Esophagus squamous epithelium (tissue), 5 donors: ENCODE measurements around the gene PRKN. TPM values are rescaled to one million over a fixed set of nuclear protein-coding genes. Genes with fewer than 3 reads are reported as not detected.

Experiments used
- DNase-seq: peaks from one replicate; lab custom pipeline; 2025; lab: John Stamatoyannopoulos, UW
- H3K27ac ChIP-seq, 4 donors: fragments of 200-600 bp; sonication (generic); one replicate each; pipeline ENCODE4 v1.5.1; 2016 to 2019; ENCODE audit warnings: mild to moderate bottlenecking in 1 of 4
- H3K27me3 ChIP-seq, 4 donors: fragments of 200-600 bp; sonication (generic); 1 replicate in 3 of 4; 2 replicates in 1 of 4; pipeline versions ENCODE4 v1.5.1 to v1.6.0; 2017 to 2021; ENCODE audit warnings: antibody characterized with exemption in 1 of 4
- H3K36me3 ChIP-seq, 3 donors: fragments of 200-600 bp; sonication (generic); one replicate each; pipeline ENCODE4 v1.5.1; 2016 to 2019
- H3K4me1 ChIP-seq, 3 donors: fragments of 200-600 bp; sonication (generic); one replicate each; pipeline ENCODE4 v1.5.1; 2017 to 2019
- H3K4me3 ChIP-seq, 4 donors: fragments of 200-600 bp; sonication (generic); 1 replicate in 3 of 4; 2 replicates in 1 of 4; pipeline ENCODE4 v1.5.1; 2016 to 2019; ENCODE audit warnings: mild to moderate bottlenecking in 2 of 4, moderate library complexity in 1 of 4
- H3K9me3 ChIP-seq, 3 donors: fragments of 200-600 bp; sonication (generic); one replicate each; pipeline ENCODE4 v1.5.1; 2016 to 2019
- CTCF ChIP-seq, 6 experiments: fragments of 450-650 bp in 4 of 6; fragments of 200-600 bp in 2 of 6; sonication (generic) in 2 of 6; IDR thresholded peaks; one replicate each; pipeline ENCODE4 v1.5.1; 2016 to 2019; ENCODE audit warnings: antibody characterized with exemption in 6 of 6, mild to moderate bottlenecking in 4 of 6, moderate library complexity in 4 of 6
- POLR2A ChIP-seq, 4 donors: fragments of 450-650 bp; IDR thresholded peaks; one replicate each; pipeline ENCODE4 v1.6.1; 2017; ENCODE audit warnings: antibody characterized with exemption in 4 of 4, mild to moderate bottlenecking in 4 of 4, moderate library complexity in 3 of 4
- WGBS, 2 donors: methylation state at CpG; one replicate each; pipeline ENCODE4 v1.1.5; 2018; 5-methylcytosine and 5-hydroxymethylcytosine counted together
- intact Hi-C: fragments of 100-400 bp; cut with DNase I; formaldehyde crosslinking; loops from one replicate; pipeline ENCODE4 v1.15.0; 2022
- total RNA-seq, 4 donors: library from RNA; depleted of rRNA; stranded (reverse); fragments of >200 nt; gene quantifications; one replicate each; pipeline ENCODE4 v1.1.0, GENCODE V29; 2016
- donor health status: DM: yes; HTN: yes; CAD: no.

The PRKN gene
- total RNA-seq, 4 donors from 2014 or later = 0.70 to 5.5 (median 2.2) TPM

GRCh38 chr6:161346717-161347116 lies 1380.8 kb downstream of the PRKN start:
- 73 to 83% methylated on average over 3 of the region's 3 CpGs for WGBS, 2 donors
- no peak for TF ChIP-seq POLR2A (IDR thresholded peaks at IDR 0.05)
- no peak for TF ChIP-seq CTCF (IDR thresholded peaks at IDR 0.05)
- no peaks in the 10 kb centered on the region for H3K9me3 ChIP-seq

GRCh38 chr6:161344626-161345025 lies 1382.9 kb downstream of the PRKN start:
- Histone ChIP-seq H3K4me1 (no peaks in the 10 kb centered on the region), H3K9me3 (no peaks in the 10 kb centered on the region), H3K27ac (no peak overlapping the region), H3K36me3 (no peaks in the 10 kb centered on the region), H3K27me3 (no peaks in the 10 kb centered on the region), H3K4me3 (no peak overlapping the region)
- TF ChIP-seq CTCF (IDR thresholded peaks at IDR 0.05) = no peak
- no peak for TF ChIP-seq POLR2A (IDR thresholded peaks at IDR 0.05)
- no peak for DNase-seq
- WGBS, 2 donors = 78 to 89% methylated on average over 3 of the region's 3 CpGs
- intact Hi-C loops = no loop called here

More at GRCh38 chr6:161346717-161347116, 1380.8 kb downstream of the PRKN start:
- no peak overlapping the region for H3K27ac ChIP-seq
- H3K4me1 ChIP-seq = no peaks in the 10 kb centered on the region
- no peak overlapping the region for H3K4me3 ChIP-seq
- intact Hi-C loops = no loop called here
- H3K36me3 ChIP-seq = no peaks in the 10 kb centered on the region
- no peaks in the 10 kb centered on the region for H3K27me3 ChIP-seq
- no peak for DNase-seq

GRCh38 chr6:161342039-161342438 lies 1385.5 kb downstream of the PRKN start:
- no peak overlapping the region for H3K27ac ChIP-seq
- intact Hi-C loops = no loop called here
- TF ChIP-seq POLR2A (IDR thresholded peaks at IDR 0.05) = no peak
- no peak for TF ChIP-seq CTCF (IDR thresholded peaks at IDR 0.05)
- H3K4me1 ChIP-seq = no peaks in the 10 kb centered on the region
- H3K9me3 ChIP-seq = no peaks in the 10 kb centered on the region
- H3K36me3 ChIP-seq = no peaks in the 10 kb centered on the region
- DNase-seq = no peak
- WGBS, 2 donors = 56 to 77% methylated on average over 3 of the region's 3 CpGs
- no peaks in the 10 kb centered on the region for H3K27me3 ChIP-seq
- H3K4me3 ChIP-seq = no peak overlapping the region

GRCh38 chr6:161341638-161342037 lies 1385.9 kb downstream of the PRKN start:
- no peak overlapping the region for H3K27ac ChIP-seq
- no peaks in the 10 kb centered on the region for H3K4me1 ChIP-seq
- TF ChIP-seq POLR2A (IDR thresholded peaks at IDR 0.05) (no peak), CTCF (IDR thresholded peaks at IDR 0.05) (no peak)
- H3K36me3 ChIP-seq = no peaks in the 10 kb centered on the region
- no peak overlapping the region for H3K4me3 ChIP-seq
- H3K27me3 ChIP-seq = no peaks in the 10 kb centered on the region
- no peaks in the 10 kb centered on the region for H3K9me3 ChIP-seq
- no peak for DNase-seq
- intact Hi-C loops = no loop called here
- WGBS, 2 donors = 77 to 81% methylated on average over 3 to 4 of the region's 4 CpGs

- Histone ChIP-seq H3K4me3 (no peak overlapping the region), H3K27ac (no peak overlapping the region), H3K9me3 (no peaks in the 10 kb centered on the region), H3K4me1 (no peaks in the 10 kb centered on the region), H3K36me3 (no peaks in the 10 kb centered on the region), H3K27me3 (no peaks in the 10 kb centered on the region)
- WGBS, 2 donors = 61 to 76% methylated on average over 3 of the region's 3 CpGs
- DNase-seq = no peak
- intact Hi-C loops = no loop called here
- TF ChIP-seq CTCF (IDR thresholded peaks at IDR 0.05) (no peak), POLR2A (IDR thresholded peaks at IDR 0.05) (no peak)
Measured at GRCh38 chr6:161338015-161338414, 1389.6 kb downstream of the PRKN start.
